ENCODE data around the gene SMC6.

Gene SMC6

DNA sequence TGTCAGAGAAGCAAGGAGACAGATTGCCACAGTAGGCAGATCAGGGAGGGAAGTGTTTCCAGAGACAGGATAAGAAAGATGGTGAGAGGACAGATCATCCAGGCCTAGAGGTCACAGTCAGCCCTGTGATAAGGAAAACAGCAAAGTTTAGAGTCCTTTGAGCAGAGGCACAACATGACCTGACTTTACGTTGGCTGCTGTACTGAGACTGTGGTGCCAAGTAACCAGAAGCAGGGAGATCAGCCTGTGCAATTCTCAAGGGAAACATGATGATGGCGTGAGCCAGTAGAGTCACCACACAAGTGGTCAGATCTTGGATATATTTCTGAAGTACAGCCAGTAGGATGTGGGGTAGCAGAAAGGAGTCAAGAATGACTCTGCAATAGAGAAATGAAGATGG is 43.7 kb downstream of the SMC6 start:
- no peaks in the 10 kb centered on the region for H3K27me3 ChIP-seq (replicated peaks; ENCODE audit: control insufficient read depth, insufficient read depth, low read length)
- no peak overlapping the region for H3K4me3 ChIP-seq (replicated peaks; ENCODE audit: low read depth, low read length)
- TF ChIP-seq, protein P1, sequence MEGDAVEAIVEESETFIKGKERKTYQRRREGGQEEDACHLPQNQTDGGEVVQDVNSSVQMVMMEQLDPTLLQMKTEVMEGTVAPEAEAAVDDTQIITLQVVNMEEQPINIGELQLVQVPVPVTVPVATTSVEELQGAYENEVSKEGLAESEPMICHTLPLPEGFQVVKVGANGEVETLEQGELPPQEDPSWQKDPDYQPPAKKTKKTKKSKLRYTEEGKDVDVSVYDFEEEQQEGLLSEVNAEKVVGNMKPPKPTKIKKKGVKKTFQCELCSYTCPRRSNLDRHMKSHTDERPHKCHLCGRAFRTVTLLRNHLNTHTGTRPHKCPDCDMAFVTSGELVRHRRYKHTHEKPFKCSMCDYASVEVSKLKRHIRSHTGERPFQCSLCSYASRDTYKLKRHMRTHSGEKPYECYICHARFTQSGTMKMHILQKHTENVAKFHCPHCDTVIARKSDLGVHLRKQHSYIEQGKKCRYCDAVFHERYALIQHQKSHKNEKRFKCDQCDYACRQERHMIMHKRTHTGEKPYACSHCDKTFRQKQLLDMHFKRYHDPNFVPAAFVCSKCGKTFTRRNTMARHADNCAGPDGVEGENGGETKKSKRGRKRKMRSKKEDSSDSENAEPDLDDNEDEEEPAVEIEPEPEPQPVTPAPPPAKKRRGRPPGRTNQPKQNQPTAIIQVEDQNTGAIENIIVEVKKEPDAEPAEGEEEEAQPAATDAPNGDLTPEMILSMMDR (IDR thresholded peaks at IDR 0.05; ENCODE audit: insufficient read depth, low read length, poor library complexity, severe bottlenecking) = no peak
- H3K36me3 ChIP-seq (ENCODE audit: control insufficient read depth, insufficient read depth, low read length) = peaks cover 15% of the 10 kb centered on the region
- no peak for DNase-seq (ENCODE audit: extremely low read depth, insufficient read length)

GRCh38 chr2:17708501-17708900 is 45.1 kb downstream of the SMC6 start:
- TF ChIP-seq, protein P1 (IDR thresholded peaks at IDR 0.05; ENCODE audit: insufficient read depth, low read length, poor library complexity, severe bottlenecking) = no peak
- no peak overlapping the region for H3K4me3 ChIP-seq (replicated peaks; ENCODE audit: low read depth, low read length)
- no peak for DNase-seq (ENCODE audit: extremely low read depth, insufficient read length)
- no peaks in the 10 kb centered on the region for H3K27me3 ChIP-seq (replicated peaks; ENCODE audit: control insufficient read depth, insufficient read depth, low read length)
- H3K36me3 ChIP-seq (ENCODE audit: control insufficient read depth, insufficient read depth, low read length) = peaks cover 10% of the 10 kb centered on the region

DNA sequence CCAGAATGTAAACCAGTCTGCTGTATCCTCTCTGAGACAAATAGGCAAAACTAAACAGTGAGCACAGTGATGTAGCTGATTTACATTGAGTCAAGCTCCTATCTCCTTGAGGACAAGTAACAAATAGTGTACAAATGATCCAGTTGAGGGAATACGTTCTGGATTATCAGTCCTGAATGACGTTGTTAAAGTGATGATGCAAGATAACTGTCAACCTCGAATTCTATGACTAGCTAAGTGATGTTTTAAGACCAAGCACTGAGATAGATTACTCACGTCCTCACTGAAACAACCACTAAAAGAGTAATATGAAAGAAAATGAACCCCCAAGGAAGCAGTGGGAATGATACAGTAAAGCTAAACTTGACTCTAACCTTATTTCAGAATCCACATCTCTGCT is 46.8 kb downstream of the SMC6 start:
- H3K4me3 ChIP-seq (replicated peaks; ENCODE audit: low read depth, low read length) = no peak overlapping the region
- DNase-seq (ENCODE audit: extremely low read depth, insufficient read length) = no peak
- TF ChIP-seq, protein P1 (IDR thresholded peaks at IDR 0.05; ENCODE audit: insufficient read depth, low read length, poor library complexity, severe bottlenecking) = no peak
- peaks cover 7% of the 10 kb centered on the region for H3K36me3 ChIP-seq (ENCODE audit: control insufficient read depth, insufficient read depth, low read length)
- no peaks in the 10 kb centered on the region for H3K27me3 ChIP-seq (replicated peaks; ENCODE audit: control insufficient read depth, insufficient read depth, low read length)

GRCh38 chr2:17690776-17691175 is 62.8 kb downstream of the SMC6 start:
- TF ChIP-seq, protein P1 (IDR thresholded peaks at IDR 0.05; ENCODE audit: insufficient read depth, low read length, poor library complexity, severe bottlenecking) = no peak
- H3K27me3 ChIP-seq (replicated peaks; ENCODE audit: control insufficient read depth, insufficient read depth, low read length) = no peaks in the 10 kb centered on the region
- H3K4me3 ChIP-seq (replicated peaks; ENCODE audit: low read depth, low read length) = no peak overlapping the region
- DNase-seq (ENCODE audit: extremely low read depth, insufficient read length) = no peak
- H3K36me3 ChIP-seq (ENCODE audit: control insufficient read depth, insufficient read depth, low read length) = peaks cover 5% of the 10 kb centered on the region

GRCh38 chr2:17689010-17689409 is 64.6 kb downstream of the SMC6 start:
- TF ChIP-seq, protein P1 (IDR thresholded peaks at IDR 0.05; ENCODE audit: insufficient read depth, low read length, poor library complexity, severe bottlenecking) = no peak
- Histone ChIP-seq H3K36me3 (ENCODE audit: control insufficient read depth, insufficient read depth, low read length) (peaks cover 4% of the 10 kb centered on the region), H3K4me3 (replicated peaks; ENCODE audit: low read depth, low read length) (no peak overlapping the region), H3K27me3 (replicated peaks; ENCODE audit: control insufficient read depth, insufficient read depth, low read length) (no peaks in the 10 kb centered on the region)
- DNase-seq (ENCODE audit: extremely low read depth, insufficient read length) = no peak

DNA sequence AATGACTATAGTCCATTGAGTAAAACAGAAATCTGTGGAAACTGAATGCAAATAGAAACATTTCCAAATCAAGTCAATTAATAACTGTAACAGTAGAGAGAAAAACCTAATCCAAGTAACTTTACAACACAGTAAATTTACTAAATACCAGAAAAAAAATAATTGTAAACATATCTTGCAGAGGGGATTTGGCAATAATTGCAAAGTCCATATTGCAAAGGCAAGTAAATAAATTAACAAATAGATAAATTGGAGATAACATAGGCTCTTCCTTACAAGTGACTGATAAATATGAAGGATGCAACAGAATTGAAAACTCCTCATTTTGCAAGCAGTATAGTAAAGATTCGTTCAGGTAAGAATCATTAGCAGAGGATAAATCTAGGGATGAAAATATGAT is 65.0 kb downstream of the SMC6 start:
- H3K36me3 ChIP-seq (ENCODE audit: control insufficient read depth, insufficient read depth, low read length) = peaks cover 5% of the 10 kb centered on the region
- TF ChIP-seq, protein P1 (IDR thresholded peaks at IDR 0.05; ENCODE audit: insufficient read depth, low read length, poor library complexity, severe bottlenecking) = no peak

More for the DNA sequence above, 65.0 kb downstream of the SMC6 start:
- no peak overlapping the region for H3K4me3 ChIP-seq (replicated peaks; ENCODE audit: low read depth, low read length)
- no peak for DNase-seq (ENCODE audit: extremely low read depth, insufficient read length)
- H3K27me3 ChIP-seq (replicated peaks; ENCODE audit: control insufficient read depth, insufficient read depth, low read length) = no peaks in the 10 kb centered on the region
